IMR-90 (cell line): ENCODE results near the gene PRPS1. TPM values are rescaled to one million over a fixed set of nuclear protein-coding genes. Genes with fewer than 3 reads are reported as not detected.

ENCODE experiments used
- CHD1 ChIP-seq: IDR thresholded peaks from 2 replicates; pipeline ENCODE4 v1.6.1; 2012; ENCODE audit warnings: low read depth, low read length, improper control_type of control experiment
- CTCF ChIP-seq: conservative IDR thresholded peaks from 2 replicates; pipeline ENCODE4 v1.5.1; 2012; ENCODE audit warnings: mild to moderate bottlenecking, low read depth, low read length, improper control_type of control experiment
- MXI1 ChIP-seq: IDR thresholded peaks from 2 replicates; pipeline ENCODE4 v1.6.1; 2012; ENCODE audit warnings: low read depth, mild to moderate bottlenecking, low read length, moderate library complexity, borderline replicate concordance
- NFE2L2 ChIP-seq: fragments of 150-350 bp; IDR thresholded peaks from 2 replicates; pipeline ENCODE4 v1.6.1; 2016; ENCODE audit warnings: low read depth, mild to moderate bottlenecking, low read length
- polyA plus RNA-seq, 3 experiments: library from polyadenylated mRNA; depleted of rRNA; stranded (reverse); fragments of >200 nt; gene quantifications; 2 replicates each; pipeline ENCODE4 v1.2.3, GENCODE V29; 2012; ENCODE audit warnings: low replicate concordance in 1 of 3
- total RNA-seq: library from RNA; depleted of rRNA; stranded (reverse); fragments of >200 nt; gene quantifications from 2 replicates; pipeline ENCODE4 v1.2.3, GENCODE V29; 2012

Gene PRPS1
- total and polyA plus RNA-seq, 2 of the 4 experiments (the other 2 are of a cell fraction), result 118 to 137 TPM

GRCh38 chrX:107627838-107628661 is at the start of gene PRPS1 (continued):
- TF ChIP-seq CTCF (no peak), NFE2L2 (no peak), CHD1 (no peak), MXI1 (no peak)
